Caki2 (cell line): ENCODE results near the gene NEAT1. TPM values are rescaled to one million over a fixed set of nuclear protein-coding genes. Genes with fewer than 3 reads are reported as not detected.
"Not testable (repeated sequence)": the region's sequence is repeated elsewhere in the genome, so short reads cannot be mapped to it uniquely, and the experiment has no call there.

Source experiments
- DNase-seq: peaks from one replicate; pipeline ENCODE4 v3.0.0-alpha.2; 2015; ENCODE audit warnings: low read depth
- in situ Hi-C: cut with HindIII; loops from 2 replicates; pipeline ENCODE4 v1.10.0; 2016; ENCODE audit warnings: low sequenced_read_pairs, low pct_unique_long_range_greater_than_20kb, mixed read lengths
- total RNA-seq: library from RNA; depleted of rRNA; stranded (reverse); fragments of >200 nt; shearing (Covaris generic); gene quantifications from 2 replicates; pipeline ENCODE4 v1.2.3, GENCODE V29; 2014; ENCODE audit warnings: low replicate concordance

Gene NEAT1
- total RNA-seq, 1 experiment from 2014 or later = 2.3 TPM

GRCh38 chr11:65401073-65401802, 21.4 kb upstream of the NEAT1 start:
- in situ Hi-C loops = no loop called here
- no peak for DNase-seq

- in situ Hi-C loops = no loop called here
- DNase-seq = no peak
Observed at GRCh38 chr11:65401803-65402248, 20.8 kb upstream of the NEAT1 start.

- no peak for DNase-seq
- in situ Hi-C loops = no loop called here
Observed at GRCh38 chr11:65402790-65403189, 19.8 kb upstream of the NEAT1 start.

GRCh38 chr11:65403607-65404121, 18.9 kb upstream of the NEAT1 start:
- no peak for DNase-seq
- in situ Hi-C loops = no loop called here

- in situ Hi-C loops = no loop called here
- DNase-seq = no peak
Observed at GRCh38 chr11:65404210-65404609, 18.4 kb upstream of the NEAT1 start.

- in situ Hi-C loops = no loop called here
- no peak for DNase-seq
Observed at GRCh38 chr11:65404638-65405339, 17.8 kb upstream of the NEAT1 start.

GRCh38 chr11:65410936-65411680, 11.5 kb upstream of the NEAT1 start:
- no peak for DNase-seq
- in situ Hi-C loops = no loop called here

GRCh38 chr11:65411681-65412070, 10.9 kb upstream of the NEAT1 start:
- no peak for DNase-seq
- in situ Hi-C loops = no loop called here

- in situ Hi-C loops = no loop called here
- DNase-seq = no peak
Observed at GRCh38 chr11:65412271-65413076, 10.1 kb upstream of the NEAT1 start.

GRCh38 chr11:65413077-65413664, 9.4 kb upstream of the NEAT1 start:
- in situ Hi-C loops, DNase-seq: not testable (repeated sequence)

GRCh38 chr11:65414776-65415498, 7.7 kb upstream of the NEAT1 start:
- in situ Hi-C loops = no loop called here
- no peak for DNase-seq

- no peak for DNase-seq
- in situ Hi-C loops = no loop called here
Observed at GRCh38 chr11:65415499-65416340, 6.9 kb upstream of the NEAT1 start.

- DNase-seq = peak; percentile 74
- in situ Hi-C loops = no loop called here
Observed at GRCh38 chr11:65416341-65416824, 6.2 kb upstream of the NEAT1 start.

- peak; percentile 25 for DNase-seq
- in situ Hi-C loops = no loop called here
Observed at GRCh38 chr11:65416841-65417701, 5.5 kb upstream of the NEAT1 start.

GRCh38 chr11:65417702-65418430, 4.7 kb upstream of the NEAT1 start:
- DNase-seq = no peak

More at GRCh38 chr11:65417702-65418430, 4.7 kb upstream of the NEAT1 start:
- in situ Hi-C loops = no loop called here
